ENCODE measurements around the gene SIDT1.

GRCh38 chr3:113556316-113556945 is 24.1 kb downstream of the SIDT1 start:
- no peak for TF ChIP-seq POLR2A (IDR thresholded peaks at IDR 0.05; ENCODE audit: low read depth, low read length)
- no peak for TF ChIP-seq POLR2AphosphoS5 (IDR thresholded peaks at IDR 0.05; ENCODE audit: low read depth, low read length)
